Panc1 (cell line): ENCODE results near the gene UBR3. TPM values are rescaled to one million over a fixed set of nuclear protein-coding genes. Genes with fewer than 3 reads are reported as not detected.

Experiments used
- ATAC-seq: fragments of 200-7000 bp; cut with Tn5 transposase; 2 replicates; pipeline ENCODE4 v1.9.1; 2020; ENCODE audit warnings: mild to moderate bottlenecking, moderate library complexity
- BruUV-seq: library from RNA; stranded (reverse); fragments of 400-500 nt; replicated peaks from 2 replicates; lab custom pipeline; 2021; lab: Mats Ljungman, UMichigan
- CTCF ChIA-PET: fragments of 300-600 bp; sonication (Branson Sonifier 250); formaldehyde crosslinking; loops from one replicate; lab custom pipeline; 2022; ENCODE audit warnings: antibody characterized with exemption; lab: Charles Lee
- POLR2A ChIA-PET: fragments of 300-600 bp; sonication (Branson Sonifier 250); formaldehyde crosslinking; loops from one replicate; lab custom pipeline; 2022; ENCODE audit warnings: antibody characterized with exemption; lab: Charles Lee
- DNase-seq: peaks from one replicate; pipeline ENCODE4 v3.0.0-alpha.2; 2010; ENCODE audit warnings: low read depth, low spot score
- H3K27ac ChIP-seq: 2 replicates; pipeline ENCODE4 v1.5.1; 2011; ENCODE audit warnings: mild to moderate bottlenecking, low read length, inconsistent platforms
- H3K27me3 ChIP-seq: fragments of 200-500 bp; sonication (Bioruptor generic); 2 replicates; pipeline ENCODE4 v1.6.0; 2014; ENCODE audit warnings: low read length, inconsistent platforms; ENCODE audit not compliant: control insufficient read depth, insufficient read depth
- H3K36me3 ChIP-seq: fragments of 200-500 bp; sonication (Bioruptor generic); 2 replicates; pipeline ENCODE4 v1.5.1; 2014; ENCODE audit warnings: inconsistent platforms, mild to moderate bottlenecking, low read length, moderate library complexity; ENCODE audit not compliant: control insufficient read depth, insufficient read depth
- H3K4me1 ChIP-seq: 2 replicates; pipeline ENCODE4 v1.5.1; 2011; ENCODE audit warnings: inconsistent platforms, mild to moderate bottlenecking, low read length, moderate library complexity; ENCODE audit not compliant: control insufficient read depth, insufficient read depth
- H3K4me3 ChIP-seq, 2 experiments: 2 replicates each; pipeline ENCODE4 v1.5.1; 2011 to 2012; ENCODE audit warnings: low read depth in 2 of 2, low read length in 2 of 2, mild to moderate bottlenecking in 2 of 2, inconsistent platforms in 1 of 2, moderate library complexity in 1 of 2
- H3K9me3 ChIP-seq: fragments of 200-500 bp; sonication (Bioruptor generic); 2 replicates; pipeline ENCODE4 v1.5.1; 2014; ENCODE audit warnings: low read depth, mild to moderate bottlenecking, inconsistent platforms, low read length, moderate library complexity; ENCODE audit not compliant: control insufficient read depth, insufficient read depth
- CTCF ChIP-seq: fragments of 450-650 bp; IDR thresholded peaks from 2 replicates; pipeline ENCODE4 v1.5.1; 2017; ENCODE audit warnings: mild to moderate bottlenecking
- POLR2AphosphoS5 ChIP-seq: IDR thresholded peaks from 2 replicates; pipeline ENCODE4 v1.6.1; 2012; ENCODE audit warnings: mild to moderate bottlenecking, low read depth, low read length, moderate library complexity
- SIN3A ChIP-seq: IDR thresholded peaks from 2 replicates; pipeline ENCODE4 v1.6.1; 2012; ENCODE audit warnings: low read depth, mild to moderate bottlenecking, low read length, moderate library complexity, borderline replicate concordance; ENCODE audit not compliant: insufficient read depth
- TCF7L2 ChIP-seq: IDR thresholded peaks from 2 replicates; pipeline ENCODE4 v1.6.1; 2011; ENCODE audit warnings: mild to moderate bottlenecking, low read depth, low read length, inconsistent platforms
- in situ Hi-C: cut with HindIII; loops from 2 replicates; pipeline ENCODE4 v1.10.0; 2016; ENCODE audit warnings: low sequenced_read_pairs, low pct_unique_long_range_greater_than_20kb
- intact Hi-C: fragments of 100-400 bp; cut with micrococcal nuclease; formaldehyde crosslinking; loops from one replicate; pipeline ENCODE4 v1.10.0; 2022; ENCODE audit not compliant: unreplicated experiment
- total RNA-seq: library from RNA; stranded (reverse); gene quantifications from one replicate; pipeline ENCODE4 v1.2.1, GENCODE V29; 2021; ENCODE audit not compliant: unreplicated experiment
- TF ChIP-seq, protein P1 (sequence below), 2 experiments: IDR thresholded peaks; 2 replicates each; pipeline ENCODE4 v1.6.1; 2011 to 2012; ENCODE audit warnings: low read depth in 2 of 2, control low read depth in 1 of 2, low read length in 1 of 2, mild to moderate bottlenecking in 1 of 2, moderate library complexity in 1 of 2; ENCODE audit not compliant: insufficient read depth in 1 of 2

Gene UBR3
- total RNA-seq, 1 experiment from 2014 or later, result 27.9 TPM

DNA sequence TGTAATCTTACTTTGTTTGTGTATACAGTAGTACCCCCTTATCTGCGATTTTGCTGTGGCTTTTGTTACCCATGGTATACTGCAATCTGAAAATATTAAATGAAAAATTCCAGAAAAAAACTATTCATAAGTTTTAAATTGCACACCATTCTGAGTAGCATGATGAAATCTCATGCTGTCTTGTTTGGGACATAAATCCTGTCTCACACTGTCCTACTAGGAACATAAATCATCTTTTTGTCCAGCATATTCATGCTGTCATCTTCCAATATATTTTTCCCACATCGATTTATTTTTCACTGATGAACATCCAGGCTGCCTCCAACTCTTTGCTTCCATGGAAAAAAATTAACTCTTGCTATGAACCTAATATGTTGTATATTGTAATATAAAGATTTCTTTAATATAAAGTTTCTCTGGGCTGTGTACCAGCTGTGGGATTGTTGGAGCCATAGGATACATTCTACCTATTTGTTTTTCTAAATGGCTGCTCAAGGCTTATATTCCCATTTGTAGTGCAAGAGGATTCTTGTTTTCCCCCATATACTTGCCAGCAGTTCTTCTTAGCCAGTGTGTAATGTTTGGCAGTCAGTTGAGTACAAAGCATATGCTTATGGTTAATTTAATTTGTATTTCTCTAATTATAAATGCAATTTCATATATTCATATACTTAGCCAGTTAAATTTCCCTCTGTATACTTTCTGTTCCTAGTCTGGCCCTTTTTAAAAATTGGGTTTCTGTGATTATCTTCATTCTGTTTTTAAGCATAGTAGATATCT is 236.4 kb downstream of the UBR3 start:
- intact Hi-C loops (no loop called here), in situ Hi-C loops (no loop called here)
- ChIA-PET CTCF (no interaction called here), POLR2A (no interaction called here)
- no peak overlapping the region for H3K27ac ChIP-seq
- BruUV-seq, result no TSS peak
- peaks cover 2% of the 10 kb centered on the region; the same call in 1 of the 2 replicates for H3K36me3 ChIP-seq
- H3K4me3 ChIP-seq, result no peak overlapping the region
- H3K4me1 ChIP-seq, result no peaks in the 10 kb centered on the region
- H3K27me3 ChIP-seq, result no peaks in the 10 kb centered on the region
- no peak for TF ChIP-seq TCF7L2
- TF ChIP-seq, protein P1, sequence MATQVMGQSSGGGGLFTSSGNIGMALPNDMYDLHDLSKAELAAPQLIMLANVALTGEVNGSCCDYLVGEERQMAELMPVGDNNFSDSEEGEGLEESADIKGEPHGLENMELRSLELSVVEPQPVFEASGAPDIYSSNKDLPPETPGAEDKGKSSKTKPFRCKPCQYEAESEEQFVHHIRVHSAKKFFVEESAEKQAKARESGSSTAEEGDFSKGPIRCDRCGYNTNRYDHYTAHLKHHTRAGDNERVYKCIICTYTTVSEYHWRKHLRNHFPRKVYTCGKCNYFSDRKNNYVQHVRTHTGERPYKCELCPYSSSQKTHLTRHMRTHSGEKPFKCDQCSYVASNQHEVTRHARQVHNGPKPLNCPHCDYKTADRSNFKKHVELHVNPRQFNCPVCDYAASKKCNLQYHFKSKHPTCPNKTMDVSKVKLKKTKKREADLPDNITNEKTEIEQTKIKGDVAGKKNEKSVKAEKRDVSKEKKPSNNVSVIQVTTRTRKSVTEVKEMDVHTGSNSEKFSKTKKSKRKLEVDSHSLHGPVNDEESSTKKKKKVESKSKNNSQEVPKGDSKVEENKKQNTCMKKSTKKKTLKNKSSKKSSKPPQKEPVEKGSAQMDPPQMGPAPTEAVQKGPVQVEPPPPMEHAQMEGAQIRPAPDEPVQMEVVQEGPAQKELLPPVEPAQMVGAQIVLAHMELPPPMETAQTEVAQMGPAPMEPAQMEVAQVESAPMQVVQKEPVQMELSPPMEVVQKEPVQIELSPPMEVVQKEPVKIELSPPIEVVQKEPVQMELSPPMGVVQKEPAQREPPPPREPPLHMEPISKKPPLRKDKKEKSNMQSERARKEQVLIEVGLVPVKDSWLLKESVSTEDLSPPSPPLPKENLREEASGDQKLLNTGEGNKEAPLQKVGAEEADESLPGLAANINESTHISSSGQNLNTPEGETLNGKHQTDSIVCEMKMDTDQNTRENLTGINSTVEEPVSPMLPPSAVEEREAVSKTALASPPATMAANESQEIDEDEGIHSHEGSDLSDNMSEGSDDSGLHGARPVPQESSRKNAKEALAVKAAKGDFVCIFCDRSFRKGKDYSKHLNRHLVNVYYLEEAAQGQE (IDR thresholded peaks at IDR 0.05; ENCODE audit: insufficient read depth in 1 of 2, low read depth in 2 of 2, low read length in 1 of 2), result no peak
- TF ChIP-seq POLR2AphosphoS5, result no peak
- no peak for TF ChIP-seq SIN3A
- no peak for TF ChIP-seq CTCF
- H3K9me3 ChIP-seq, result no peaks in the 10 kb centered on the region
- no peak for ATAC-seq
- no peak for DNase-seq

GRCh38 chr2:170070778-170071177 is 243.5 kb downstream of the UBR3 start:
- BruUV-seq, result no TSS peak
- in situ Hi-C loops, result no loop called here
- no peak for ATAC-seq
- no peak overlapping the region for H3K4me3 ChIP-seq
- H3K36me3 ChIP-seq, result 0 out of 2 replicates have a peak, but pooled peaks cover 2% of the 10 kb centered on the region
- no peaks in the 10 kb centered on the region for H3K27me3 ChIP-seq
- CTCF ChIA-PET, result no interaction called here
- intact Hi-C loops, result no loop called here
- H3K4me1 ChIP-seq, result no peaks in the 10 kb centered on the region
- no peak for DNase-seq
- TF ChIP-seq SIN3A, result no peak
- TF ChIP-seq CTCF, result no peak
- no peak for TF ChIP-seq POLR2AphosphoS5
- TF ChIP-seq, protein P1 (IDR thresholded peaks at IDR 0.05; ENCODE audit: insufficient read depth in 1 of 2, low read depth in 2 of 2, low read length in 1 of 2), result no peak
- TF ChIP-seq TCF7L2, result no peak
- H3K27ac ChIP-seq, result no peak overlapping the region
- POLR2A ChIA-PET, result no interaction called here
- H3K9me3 ChIP-seq, result no peaks in the 10 kb centered on the region
